ENCODE measurements around the gene C4B. TPM values are rescaled to one million over a fixed set of nuclear protein-coding genes. Genes with fewer than 3 reads are reported as not detected.

Gene C4B
- total RNA-seq, 1 experiment from 2014 or later, result 1.8 TPM

Other genes with a start within 250 kb of the C4B start
- 0.28 and 0.34 TPM in 2 replicates for gene VWA7, start 237.5 kb upstream of the C4B start, total RNA-seq (2014; rRNA removed; shearing (Covaris generic))
- gene VARS1, start 219.0 kb upstream of the C4B start, total RNA-seq (2014; rRNA removed; shearing (Covaris generic)), result 42.5 and 45.8 TPM in 2 replicates
- 90.1 and 106 TPM in 2 replicates for gene LSM2, start 207.8 kb upstream of the C4B start, total RNA-seq (2014; rRNA removed; shearing (Covaris generic))
- 0.10 and 0.14 TPM in 2 replicates for gene HSPA1L, start 199.5 kb upstream of the C4B start, total RNA-seq (2014; rRNA removed; shearing (Covaris generic))
- gene HSPA1A, start 199.3 kb upstream of the C4B start, total RNA-seq (2014; rRNA removed; shearing (Covaris generic)), result 0.56 TPM in 1 of 2 replicates, not detected in the other
- 106 and 118 TPM in 2 replicates for gene HSPA1B, start 187.1 kb upstream of the C4B start, total RNA-seq (2014; rRNA removed; shearing (Covaris generic))
- gene NEU1, start 152.0 kb upstream of the C4B start, total RNA-seq (2014; rRNA removed; shearing (Covaris generic)), result 21.2 and 23.3 TPM in 2 replicates
- gene SLC44A4, start 135.8 kb upstream of the C4B start, total RNA-seq (2014; rRNA removed; shearing (Covaris generic)), result 0.12 TPM in 1 of 2 replicates, not detected in the other
- 42.1 and 48.4 TPM in 2 replicates for gene EHMT2, start 117.1 kb upstream of the C4B start, total RNA-seq (2014; rRNA removed; shearing (Covaris generic))
- gene ZBTB12, start 112.7 kb upstream of the C4B start, total RNA-seq (2014; rRNA removed; shearing (Covaris generic)), result 4.8 and 5.4 TPM in 2 replicates
- 1.2 and 1.5 TPM in 2 replicates for gene C2, start 87.1 kb upstream of the C4B start, total RNA-seq (2014; rRNA removed; shearing (Covaris generic))
- gene CFB, start 68.7 kb upstream of the C4B start, total RNA-seq (2014; rRNA removed; shearing (Covaris generic)), result not detected in 2 replicates
- gene NELFE, start 55.8 kb upstream of the C4B start, total RNA-seq (2014; rRNA removed; shearing (Covaris generic)), result 66.3 and 70.1 TPM in 2 replicates
- 27.3 and 37.4 TPM in 2 replicates for gene SKIC2, start 55.6 kb upstream of the C4B start, total RNA-seq (2014; rRNA removed; shearing (Covaris generic))
- gene DXO, start 42.7 kb upstream of the C4B start, total RNA-seq (2014; rRNA removed; shearing (Covaris generic)), result 13.8 and 17.8 TPM in 2 replicates
- gene C4A, start 32.7 kb upstream of the C4B start, total RNA-seq (2014; rRNA removed; shearing (Covaris generic)), result 0.81 and 2.5 TPM in 2 replicates
- 0.08 TPM in 1 of 2 replicates, not detected in the other for gene CYP21A2, start 23.6 kb downstream of the C4B start, total RNA-seq (2014; rRNA removed; shearing (Covaris generic))
- 1.6 and 3.3 TPM in 2 replicates for gene TNXB, start 94.5 kb downstream of the C4B start, total RNA-seq (2014; rRNA removed; shearing (Covaris generic))
- 26.1 and 33.0 TPM in 2 replicates for gene ATF6B, start 113.5 kb downstream of the C4B start, total RNA-seq (2014; rRNA removed; shearing (Covaris generic))
- 8.2 and 8.7 TPM in 2 replicates for gene FKBPL, start 115.5 kb downstream of the C4B start, total RNA-seq (2014; rRNA removed; shearing (Covaris generic))
- 0.25 and 0.30 TPM in 2 replicates for gene PRRT1, start 137.1 kb downstream of the C4B start, total RNA-seq (2014; rRNA removed; shearing (Covaris generic))
- 120 and 150 TPM in 2 replicates for gene PPT2, start 139.3 kb downstream of the C4B start, total RNA-seq (2014; rRNA removed; shearing (Covaris generic))
- gene EGFL8, start 149.8 kb downstream of the C4B start, total RNA-seq (2014; rRNA removed; shearing (Covaris generic)), result 6.4 and 8.8 TPM in 2 replicates
- gene AGPAT1, start 161.3 kb downstream of the C4B start, total RNA-seq (2014; rRNA removed; shearing (Covaris generic)), result 66.1 and 70.3 TPM in 2 replicates
- gene RNF5, start 163.6 kb downstream of the C4B start, total RNA-seq (2014; rRNA removed; shearing (Covaris generic)), result 60.0 and 63.7 TPM in 2 replicates
- 0.71 and 1.4 TPM in 2 replicates for gene AGER, start 169.5 kb downstream of the C4B start, total RNA-seq (2014; rRNA removed; shearing (Covaris generic))
- gene PBX2, start 175.4 kb downstream of the C4B start, total RNA-seq (2014; rRNA removed; shearing (Covaris generic)), result 39.4 and 41.7 TPM in 2 replicates
- 2.8 and 3.6 TPM in 2 replicates for gene GPSM3, start 177.8 kb downstream of the C4B start, total RNA-seq (2014; rRNA removed; shearing (Covaris generic))
- gene NOTCH4, start 209.3 kb downstream of the C4B start, total RNA-seq (2014; rRNA removed; shearing (Covaris generic)), result 4.1 and 4.9 TPM in 2 replicates